AG08396 (cell line): Measurements from ENCODE around the gene CPSF3.
"Not testable (repeated sequence)": the region's sequence is repeated elsewhere in the genome, so short reads cannot be mapped to it uniquely, and the experiment has no call there.

Experiments
- DNase-seq: peaks from one replicate; pipeline ENCODE4 v3.0.0; 2012; ENCODE audit warnings: low spot score, mixed read lengths

The CPSF3 gene

DNA sequence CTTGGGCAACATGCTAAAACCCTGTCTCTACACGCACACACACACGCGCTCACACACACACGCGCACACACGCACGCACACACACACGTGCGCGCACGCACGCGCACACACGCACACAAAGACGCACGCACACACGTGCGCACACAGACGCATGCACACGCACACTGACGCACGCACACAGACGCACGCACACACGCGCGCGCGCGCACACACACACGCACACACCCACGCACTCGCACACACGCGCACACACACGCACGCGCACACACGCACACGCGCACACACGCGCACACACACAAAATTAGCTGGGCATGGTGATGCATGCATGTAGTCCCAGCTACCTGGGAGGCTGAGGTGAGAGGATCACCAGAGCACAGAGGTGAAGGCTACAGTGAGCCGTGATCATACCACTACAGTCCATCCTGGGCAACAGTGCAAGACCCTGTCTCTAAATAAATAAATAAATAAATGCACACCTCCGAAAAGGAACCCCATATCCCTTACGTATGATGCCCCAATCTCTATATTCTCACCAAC is 42.8 kb downstream of the CPSF3 start:
- no peak for DNase-seq

DNA sequence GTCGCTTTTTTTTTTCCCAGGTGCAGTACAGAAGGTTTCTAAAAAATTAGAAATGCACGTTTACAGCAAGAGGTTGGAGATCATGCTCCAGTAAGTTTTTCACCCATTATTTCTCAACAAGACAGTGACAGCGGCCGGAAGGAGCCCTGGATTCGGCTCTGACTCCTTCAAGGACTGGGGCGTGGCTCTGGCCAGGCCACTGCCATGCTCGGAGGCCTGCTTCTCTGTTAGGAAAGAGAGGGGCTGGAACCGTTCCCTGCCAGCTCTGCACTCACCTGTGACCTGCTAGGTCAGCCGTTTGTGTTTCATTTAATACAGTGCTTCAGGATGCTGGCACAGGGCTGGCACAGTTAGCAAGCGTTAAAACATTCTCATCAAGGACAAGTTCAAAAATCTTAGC is 44.2 kb downstream of the CPSF3 start:
- no peak for DNase-seq

DNA sequence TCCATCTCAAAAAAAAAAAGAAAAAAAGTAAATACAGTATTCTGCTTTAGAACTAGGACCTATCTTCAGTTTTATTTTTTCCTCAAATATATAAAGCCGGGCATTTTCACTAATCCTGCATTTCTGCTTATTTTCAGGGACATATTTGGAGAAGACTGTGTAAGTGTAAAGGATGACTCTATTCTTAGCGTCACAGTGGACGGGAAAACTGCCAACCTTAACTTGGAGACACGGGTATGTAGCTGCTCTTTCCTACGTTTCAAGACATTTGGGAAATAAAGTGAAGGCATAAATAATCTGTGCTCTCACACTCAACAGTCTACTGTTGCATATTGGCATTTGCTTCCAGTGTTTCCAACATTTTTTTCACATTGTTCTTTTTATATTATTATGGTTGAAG is 47.8 kb downstream of the CPSF3 start:
- no peak for DNase-seq

- DNase-seq: no peak
These were observed 49.1 kb downstream of the CPSF3 start for GRCh38 chr2:9472511-9472910.

- DNase-seq: no peak
These were observed 50.0 kb downstream of the CPSF3 start for GRCh38 chr2:9473308-9473984.

DNA sequence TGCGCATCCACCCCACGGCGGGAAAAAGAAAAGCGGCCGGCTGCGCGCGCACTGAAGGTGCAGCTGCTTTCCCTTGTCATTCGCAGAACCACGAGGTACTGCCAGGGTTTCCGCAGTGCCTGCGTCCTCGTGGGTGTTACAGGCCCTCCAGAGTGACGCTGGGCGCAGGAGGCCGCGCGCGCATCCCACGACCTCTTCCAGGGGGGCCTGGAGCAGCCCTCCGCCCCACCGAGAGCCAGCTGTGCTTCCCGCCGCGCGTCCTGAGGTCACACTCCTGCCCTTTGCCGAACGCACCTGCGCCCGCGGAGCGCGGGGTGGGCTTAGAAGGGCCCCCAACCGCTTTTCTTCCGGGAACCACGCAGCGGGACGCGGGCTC is 50.5 kb downstream of the CPSF3 start:
- DNase-seq: peak; percentile 61

- DNase-seq: peak; percentile 93
These were observed 51.1 kb downstream of the CPSF3 start, which contains the start of gene IAH1 for GRCh38 chr2:9474361-9475057. TSS of gene IAH1 (plus strand) at chr2:9474551. CDS start at chr2:9474567, 16 bp downstream.

- DNase-seq: no peak
These were observed 54.5 kb downstream of the CPSF3 start for GRCh38 chr2:9477914-9478313.

DNA sequence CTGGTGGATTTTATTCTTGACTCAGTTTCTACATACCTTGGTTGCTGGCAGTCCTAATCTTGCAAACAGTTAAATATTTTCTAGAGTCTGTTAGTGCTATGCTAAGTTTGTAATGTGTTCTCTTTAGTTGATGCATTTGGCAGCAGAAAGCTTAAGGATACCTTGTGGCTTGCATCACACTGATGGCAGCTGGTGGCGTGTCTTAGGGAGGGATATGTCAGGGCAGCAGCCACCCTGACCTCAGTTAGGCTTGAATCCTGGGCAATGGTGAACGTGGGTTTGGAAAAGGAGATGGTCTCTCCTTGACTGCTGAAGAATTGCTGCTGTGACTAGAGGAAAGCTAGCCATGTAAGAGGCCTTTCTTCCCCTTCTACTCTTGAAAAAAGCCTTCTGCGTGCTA is 55.1 kb downstream of the CPSF3 start:
- no peak for DNase-seq

- no peak for DNase-seq
These were observed 56.7 kb downstream of the CPSF3 start for GRCh38 chr2:9480157-9480556.

GRCh38 chr2:9483107-9483506 is 59.7 kb downstream of the CPSF3 start:
- no peak for DNase-seq

- DNase-seq: peak; percentile 58
These were observed 61.1 kb downstream of the CPSF3 start for GRCh38 chr2:9484533-9484932.

DNA sequence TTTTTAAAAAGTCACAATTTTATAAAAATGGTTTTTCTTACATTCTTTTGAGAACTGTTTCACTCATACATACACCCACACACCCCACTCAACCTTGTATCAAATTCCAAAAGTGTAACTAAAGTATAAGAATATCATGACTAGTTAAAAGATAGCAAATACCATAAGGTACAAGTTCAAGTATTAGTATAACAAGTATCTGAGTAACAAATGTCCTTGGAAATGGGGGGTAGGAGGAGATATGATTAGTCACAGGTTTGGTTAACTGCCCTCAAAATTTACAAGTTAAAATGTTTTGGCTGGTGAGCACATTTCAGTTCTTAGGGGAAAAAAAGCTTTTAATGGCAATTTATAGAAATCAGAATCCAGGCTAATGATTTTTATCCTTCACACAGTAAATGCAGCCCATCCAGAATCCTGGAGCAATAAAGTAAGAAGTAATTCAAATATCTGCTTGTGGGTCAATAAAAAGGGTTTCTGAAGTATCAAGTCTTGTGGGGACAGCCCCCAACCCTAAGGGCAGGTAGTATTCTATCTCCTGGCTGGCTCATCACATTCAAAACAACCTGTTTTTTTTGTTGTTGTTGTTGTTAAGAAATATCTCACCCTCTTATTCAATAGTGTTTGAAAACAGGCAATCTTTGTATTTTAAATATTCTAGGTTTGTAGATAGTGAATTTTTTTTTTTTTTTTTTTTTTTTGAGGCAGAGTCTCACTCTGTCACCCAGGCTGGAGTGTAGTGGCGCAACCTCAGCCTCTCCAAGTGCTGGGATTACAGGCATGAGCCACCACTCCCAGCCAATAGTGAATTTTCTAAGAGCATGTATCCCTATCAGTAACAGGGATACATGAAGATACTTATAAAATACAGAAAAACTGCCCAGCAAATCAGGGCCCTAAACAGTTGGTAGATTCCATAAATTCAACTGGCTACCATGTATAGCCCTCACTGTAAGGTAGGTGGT is 65.4 kb downstream of the CPSF3 start:
- peak; percentile 68 for DNase-seq

GRCh38 chr2:9490789-9491188 is 67.3 kb downstream of the CPSF3 start:
- no peak for DNase-seq

DNA sequence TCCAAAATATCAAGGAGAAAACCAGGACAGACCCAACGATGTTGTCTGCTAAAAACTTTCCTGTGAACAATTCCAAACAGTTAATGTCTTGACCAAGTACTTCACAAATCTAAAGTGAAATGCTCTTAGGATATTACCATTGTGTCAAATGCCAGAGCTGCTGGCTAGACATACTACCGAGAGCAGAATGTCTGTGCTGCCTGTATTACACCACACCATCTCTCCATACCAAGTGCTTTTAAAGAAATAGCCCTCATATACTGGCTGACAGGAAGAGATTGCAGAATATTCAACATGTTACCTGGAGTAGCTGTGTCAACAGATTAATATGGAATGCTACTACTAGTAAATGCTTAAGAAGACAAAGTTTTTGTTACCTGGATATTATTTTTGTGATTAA is 69.5 kb downstream of the CPSF3 start:
- no peak for DNase-seq

GRCh38 chr2:9493478-9493877 is 70.0 kb downstream of the CPSF3 start:
- DNase-seq: no peak

- DNase-seq: no peak
These were observed 70.6 kb downstream of the CPSF3 start for GRCh38 chr2:9494081-9494480.

- no peak for DNase-seq
These were observed 73.6 kb downstream of the CPSF3 start for GRCh38 chr2:9497017-9497416.

- no peak for DNase-seq
These were observed 74.8 kb downstream of the CPSF3 start for GRCh38 chr2:9498210-9498609.

GRCh38 chr2:9508931-9509330 is 85.5 kb downstream of the CPSF3 start:
- no peak for DNase-seq

GRCh38 chr2:9513946-9514345 is 90.5 kb downstream of the CPSF3 start:
- not testable (repeated sequence) for DNase-seq

DNA sequence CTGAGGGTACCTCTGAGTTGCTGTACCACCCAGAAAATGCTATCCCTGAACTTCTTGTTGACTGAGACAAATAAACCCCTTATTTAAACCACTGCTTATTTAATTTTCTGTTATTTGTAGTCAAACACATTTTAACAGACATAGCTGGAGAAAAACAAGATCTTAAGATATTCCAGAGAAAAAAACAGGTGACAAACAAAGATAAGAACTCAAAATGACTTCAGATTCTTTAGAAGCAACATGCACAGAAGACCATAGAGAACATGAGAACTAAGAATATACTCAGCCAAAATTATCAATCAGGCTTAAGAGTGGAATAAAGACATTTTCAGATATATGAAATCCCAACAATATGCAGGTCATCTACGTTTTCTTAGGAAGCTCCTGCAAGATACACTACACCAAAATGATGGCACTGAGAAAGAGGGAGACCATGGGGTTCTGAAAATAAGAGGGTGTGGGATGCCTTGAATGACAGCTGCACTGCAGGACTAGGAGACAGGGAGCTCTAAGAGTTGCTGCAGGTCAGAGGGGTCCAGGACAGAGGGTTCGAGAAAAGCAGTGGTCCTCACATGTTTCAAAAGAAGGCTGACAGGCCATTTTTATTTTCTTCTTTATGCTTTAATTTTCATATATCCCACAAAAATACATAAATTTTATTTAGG is 93.8 kb downstream of the CPSF3 start:
- no peak for DNase-seq
